Measurements from ENCODE around the gene GPR108. TPM values are rescaled to one million over a fixed set of nuclear protein-coding genes. Genes with fewer than 3 reads are reported as not detected.
"Not testable (repeated sequence)": the region's sequence is repeated elsewhere in the genome, so short reads cannot be mapped to it uniquely, and the experiment has no call there.

GPR108 gene
- polyA plus RNA-seq, 1 of the 3 experiments (the other 2 are of a cell fraction): 54.2 TPM

DNA sequence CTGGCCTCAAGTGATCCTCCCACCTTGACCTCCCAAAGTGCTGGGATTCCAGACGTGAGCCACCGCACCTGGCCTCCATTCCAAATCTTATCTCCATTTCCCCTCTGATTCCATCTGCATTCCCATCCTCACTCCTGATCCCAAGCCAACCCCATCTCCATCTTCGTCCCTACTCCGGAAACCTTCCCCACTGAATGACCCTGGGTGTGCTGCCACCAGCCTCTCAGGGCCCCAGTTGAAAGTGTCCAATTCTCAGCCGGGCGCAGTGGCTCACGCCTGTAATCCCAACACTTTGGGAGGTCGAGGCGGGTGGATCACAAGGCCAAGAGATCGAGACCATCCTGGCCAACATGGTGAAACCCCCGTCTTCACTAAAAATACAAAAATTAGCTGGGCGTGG lies 28.5 kb downstream of the GPR108 start:
- H3K9ac ChIP-seq; DNase-seq; CTCF ChIA-PET; H4K20me1 ChIP-seq (ENCODE audit: insufficient read depth); POLR2A ChIA-PET; H2AFZ ChIP-seq (ENCODE audit: low read depth); H3K4me1 ChIP-seq (ENCODE audit: control insufficient read depth in 1 of 2, insufficient read depth in 2 of 2, low read depth in 1 of 2, low read length in 1 of 2); H3K4me2 ChIP-seq; H3K36me3 ChIP-seq (replicated peaks in 1 of 2; ENCODE audit: control insufficient read depth in 1 of 2, insufficient read depth in 2 of 2, low read length in 1 of 2); H3F3A ChIP-seq (replicated peaks; ENCODE audit: insufficient read depth); H3K4me3 ChIP-seq (ENCODE audit: low read depth in 2 of 2, low read length in 1 of 2); H3K27ac ChIP-seq (ENCODE audit: low read depth in 2 of 2, low read length in 1 of 2); H3K9me2 ChIP-seq; H3K9me3 ChIP-seq; H3K79me2 ChIP-seq (ENCODE audit: insufficient read depth): not testable (repeated sequence)
- WGBS (ENCODE audit: low lambda C conversion rate): 55% methylated on average over 12 of the region's 12 CpGs
- H3K27me3 ChIP-seq (ENCODE audit: insufficient read depth): peaks cover 31% of the 10 kb centered on the region

DNA sequence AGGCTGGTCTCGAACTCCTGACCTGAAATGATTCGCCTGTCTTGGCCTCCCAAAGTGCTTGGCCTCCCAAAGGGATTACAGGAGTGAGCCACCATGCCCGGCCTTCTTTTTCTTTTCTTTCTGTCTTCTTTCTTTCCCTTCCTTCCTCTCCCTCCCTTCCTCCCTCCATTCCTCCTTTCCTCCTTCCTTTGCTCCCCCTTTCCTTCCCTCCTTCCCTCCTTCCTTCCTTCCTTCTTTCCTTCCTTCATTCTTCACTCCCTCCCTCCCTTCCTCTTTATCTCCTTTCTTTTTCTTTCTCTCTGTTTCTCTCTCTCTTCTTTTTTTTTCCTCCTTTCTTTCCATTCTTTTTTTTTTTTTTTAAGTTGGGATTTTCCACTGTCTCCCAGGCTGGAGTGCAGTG lies 29.0 kb downstream of the GPR108 start:
- Histone ChIP-seq H2AFZ (ENCODE audit: low read depth) (no peak overlapping the region), H3K9me2 (no peaks in the 10 kb centered on the region), H3K79me2 (ENCODE audit: insufficient read depth) (no peaks in the 10 kb centered on the region), H3F3A (replicated peaks; ENCODE audit: insufficient read depth) (no peaks in the 10 kb centered on the region), H4K20me1 (ENCODE audit: insufficient read depth) (no peaks in the 10 kb centered on the region), H3K27me3 (ENCODE audit: insufficient read depth) (peaks cover 31% of the 10 kb centered on the region), H3K4me1 (ENCODE audit: control insufficient read depth in 1 of 2, insufficient read depth in 2 of 2, low read depth in 1 of 2, low read length in 1 of 2) (no peaks in the 10 kb centered on the region), H3K4me2 (no peak overlapping the region), H3K4me3 (ENCODE audit: low read depth in 2 of 2, low read length in 1 of 2) (no peak overlapping the region), H3K36me3 (replicated peaks in 1 of 2; ENCODE audit: control insufficient read depth in 1 of 2, insufficient read depth in 2 of 2, low read length in 1 of 2) (no peaks in the 10 kb centered on the region), H3K9me3 (no peaks in the 10 kb centered on the region), H3K9ac (no peak overlapping the region), H3K27ac (ENCODE audit: low read depth in 2 of 2, low read length in 1 of 2) (no peak overlapping the region)
- DNase-seq: no peak
- 39% methylated on average over 3 of the region's 3 CpGs for WGBS (ENCODE audit: low lambda C conversion rate)
- POLR2A ChIA-PET: no interaction called here
- TF ChIP-seq CHD2 (IDR thresholded peaks at IDR 0.05; ENCODE audit: low read length, partially characterized antibody) (no peak), MXI1 (IDR thresholded peaks at IDR 0.05; ENCODE audit: low read depth, low read length) (no peak), YY1 (IDR thresholded peaks at IDR 0.05; ENCODE audit: low read depth) (no peak), JUND (IDR thresholded peaks at IDR 0.05) (no peak), TAF1 (IDR thresholded peaks at IDR 0.05; ENCODE audit: borderline replicate concordance, low read depth, low read length) (no peak), MEF2A (IDR thresholded peaks at IDR 0.05; ENCODE audit: borderline replicate concordance, low read depth) (no peak)
- TF ChIP-seq, protein P1, sequence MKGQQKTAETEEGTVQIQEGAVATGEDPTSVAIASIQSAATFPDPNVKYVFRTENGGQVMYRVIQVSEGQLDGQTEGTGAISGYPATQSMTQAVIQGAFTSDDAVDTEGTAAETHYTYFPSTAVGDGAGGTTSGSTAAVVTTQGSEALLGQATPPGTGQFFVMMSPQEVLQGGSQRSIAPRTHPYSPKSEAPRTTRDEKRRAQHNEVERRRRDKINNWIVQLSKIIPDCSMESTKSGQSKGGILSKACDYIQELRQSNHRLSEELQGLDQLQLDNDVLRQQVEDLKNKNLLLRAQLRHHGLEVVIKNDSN (IDR thresholded peaks at IDR 0.05; ENCODE audit: borderline replicate concordance, low read depth): no peak
- TF ChIP-seq, protein P2, sequence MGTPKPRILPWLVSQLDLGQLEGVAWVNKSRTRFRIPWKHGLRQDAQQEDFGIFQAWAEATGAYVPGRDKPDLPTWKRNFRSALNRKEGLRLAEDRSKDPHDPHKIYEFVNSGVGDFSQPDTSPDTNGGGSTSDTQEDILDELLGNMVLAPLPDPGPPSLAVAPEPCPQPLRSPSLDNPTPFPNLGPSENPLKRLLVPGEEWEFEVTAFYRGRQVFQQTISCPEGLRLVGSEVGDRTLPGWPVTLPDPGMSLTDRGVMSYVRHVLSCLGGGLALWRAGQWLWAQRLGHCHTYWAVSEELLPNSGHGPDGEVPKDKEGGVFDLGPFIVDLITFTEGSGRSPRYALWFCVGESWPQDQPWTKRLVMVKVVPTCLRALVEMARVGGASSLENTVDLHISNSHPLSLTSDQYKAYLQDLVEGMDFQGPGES (IDR thresholded peaks at IDR 0.05; ENCODE audit: low read depth, low read length): no peak
- TF ChIP-seq, protein P3, sequence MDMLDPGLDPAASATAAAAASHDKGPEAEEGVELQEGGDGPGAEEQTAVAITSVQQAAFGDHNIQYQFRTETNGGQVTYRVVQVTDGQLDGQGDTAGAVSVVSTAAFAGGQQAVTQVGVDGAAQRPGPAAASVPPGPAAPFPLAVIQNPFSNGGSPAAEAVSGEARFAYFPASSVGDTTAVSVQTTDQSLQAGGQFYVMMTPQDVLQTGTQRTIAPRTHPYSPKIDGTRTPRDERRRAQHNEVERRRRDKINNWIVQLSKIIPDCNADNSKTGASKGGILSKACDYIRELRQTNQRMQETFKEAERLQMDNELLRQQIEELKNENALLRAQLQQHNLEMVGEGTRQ (IDR thresholded peaks at IDR 0.05; ENCODE audit: borderline replicate concordance, low read depth, low read length): no peak
- CTCF ChIA-PET: interaction anchor here (1.1 kb wide), 1 partner anchor 155 kb away, joined by 5 read pairs; no protein-coding TSS in a partner anchor

DNA sequence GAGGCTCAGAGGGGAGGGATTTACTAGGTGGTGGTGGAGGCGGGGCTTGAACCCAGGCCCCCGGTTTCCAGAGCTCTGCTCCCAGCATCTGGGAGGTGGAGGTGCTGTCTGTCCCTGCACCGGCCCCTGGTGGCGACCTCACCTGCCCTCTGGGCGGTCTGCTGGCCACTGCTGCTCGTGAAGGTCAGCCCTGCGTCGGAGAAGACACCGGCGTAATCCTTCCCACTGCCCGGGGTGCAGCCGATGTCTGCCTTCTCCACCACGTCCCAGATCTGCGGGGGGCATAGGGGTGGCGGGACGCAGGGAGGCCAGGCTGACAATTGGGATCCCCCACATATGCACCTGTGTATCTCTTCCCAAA lies 29.7 kb downstream of the GPR108 start:
- 39% methylated on average over 3 of the region's 16 CpGs for WGBS (ENCODE audit: low lambda C conversion rate)
- ChIA-PET CTCF (interaction anchor here (1.1 kb wide), 1 partner anchor 155 kb away, joined by 5 read pairs; no protein-coding TSS in a partner anchor), POLR2A (no interaction called here)
- DNase-seq: no peak
- no peak overlapping the region for H3K4me2 ChIP-seq
- H3K4me3 ChIP-seq (ENCODE audit: low read depth in 2 of 2, low read length in 1 of 2): no peak overlapping the region
- no peaks in the 10 kb centered on the region for H3K9me3 ChIP-seq
- H3K27ac ChIP-seq (ENCODE audit: low read depth in 2 of 2, low read length in 1 of 2): no peak overlapping the region
- no peak for TF ChIP-seq CHD2 (IDR thresholded peaks at IDR 0.05; ENCODE audit: low read length, partially characterized antibody)
- TF ChIP-seq RCOR1 (IDR thresholded peaks at IDR 0.05; ENCODE audit: low read length): no peak
- TF ChIP-seq, protein P4, sequence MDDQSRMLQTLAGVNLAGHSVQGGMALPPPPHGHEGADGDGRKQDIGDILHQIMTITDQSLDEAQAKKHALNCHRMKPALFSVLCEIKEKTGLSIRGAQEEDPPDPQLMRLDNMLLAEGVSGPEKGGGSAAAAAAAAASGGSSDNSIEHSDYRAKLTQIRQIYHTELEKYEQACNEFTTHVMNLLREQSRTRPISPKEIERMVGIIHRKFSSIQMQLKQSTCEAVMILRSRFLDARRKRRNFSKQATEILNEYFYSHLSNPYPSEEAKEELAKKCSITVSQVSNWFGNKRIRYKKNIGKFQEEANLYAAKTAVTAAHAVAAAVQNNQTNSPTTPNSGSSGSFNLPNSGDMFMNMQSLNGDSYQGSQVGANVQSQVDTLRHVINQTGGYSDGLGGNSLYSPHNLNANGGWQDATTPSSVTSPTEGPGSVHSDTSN (IDR thresholded peaks at IDR 0.05): no peak
- no peak for TF ChIP-seq GABPA (IDR thresholded peaks at IDR 0.05; ENCODE audit: low read depth)
- H3K9me2 ChIP-seq: no peaks in the 10 kb centered on the region
- H3K9ac ChIP-seq: no peak overlapping the region
- H4K20me1 ChIP-seq (ENCODE audit: insufficient read depth): no peaks in the 10 kb centered on the region
- no peak overlapping the region for H2AFZ ChIP-seq (ENCODE audit: low read depth)
- no peaks in the 10 kb centered on the region for H3K79me2 ChIP-seq (ENCODE audit: insufficient read depth)
- H3K27me3 ChIP-seq (ENCODE audit: insufficient read depth): peaks cover 34% of the 10 kb centered on the region
- no peaks in the 10 kb centered on the region for H3K4me1 ChIP-seq (ENCODE audit: control insufficient read depth in 1 of 2, insufficient read depth in 2 of 2, low read depth in 1 of 2, low read length in 1 of 2)
- H3K36me3 ChIP-seq (replicated peaks in 1 of 2; ENCODE audit: control insufficient read depth in 1 of 2, insufficient read depth in 2 of 2, low read length in 1 of 2): no peaks in the 10 kb centered on the region
- no peaks in the 10 kb centered on the region for H3F3A ChIP-seq (replicated peaks; ENCODE audit: insufficient read depth)

Measured in SK-N-SH (cell line).